K562 (cell line): Measurements from ENCODE around the gene RDM1.

Experiments used
- TF ChIP-seq, protein P1 (sequence below): fragments of 250-450 bp; sonication (Bioruptor Pico); IDR thresholded peaks from 2 replicates; pipeline ENCODE4 v1.5.0; 2020; ENCODE audit warnings: mild to moderate bottlenecking
- TF ChIP-seq, protein P2 (sequence below), 3 experiments: IDR thresholded peaks in 2 of 3; conservative IDR thresholded peaks in 1 of 3; 2 replicates each; pipeline ENCODE4 v1.5.1; 2011 to 2012; ENCODE audit warnings: low read length in 3 of 3, mild to moderate bottlenecking in 3 of 3, control low read depth in 2 of 3, improper control_type of control experiment in 1 of 3, inconsistent platforms in 1 of 3, low read depth in 1 of 3, mixed read lengths in 1 of 3, moderate library complexity in 1 of 3; ENCODE audit not compliant: insufficient read depth in 2 of 3

DNA sequence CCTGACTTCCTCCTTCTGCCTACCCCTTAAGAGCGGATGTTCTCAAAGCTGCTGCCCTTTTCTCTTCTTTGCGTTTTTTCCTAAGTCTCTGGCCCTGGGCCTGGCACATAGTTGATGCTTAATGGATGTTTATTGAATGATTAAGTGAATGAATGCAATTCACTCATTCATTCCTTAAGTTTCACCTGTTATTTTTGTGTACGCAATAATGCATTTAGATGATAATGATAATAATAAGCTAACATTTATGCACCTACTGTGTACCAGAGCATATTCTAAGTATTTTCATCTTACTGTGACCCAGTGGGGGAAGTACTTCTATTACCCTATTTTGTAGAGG is 54.8 kb downstream of the RDM1 start:
- TF ChIP-seq, protein P1, sequence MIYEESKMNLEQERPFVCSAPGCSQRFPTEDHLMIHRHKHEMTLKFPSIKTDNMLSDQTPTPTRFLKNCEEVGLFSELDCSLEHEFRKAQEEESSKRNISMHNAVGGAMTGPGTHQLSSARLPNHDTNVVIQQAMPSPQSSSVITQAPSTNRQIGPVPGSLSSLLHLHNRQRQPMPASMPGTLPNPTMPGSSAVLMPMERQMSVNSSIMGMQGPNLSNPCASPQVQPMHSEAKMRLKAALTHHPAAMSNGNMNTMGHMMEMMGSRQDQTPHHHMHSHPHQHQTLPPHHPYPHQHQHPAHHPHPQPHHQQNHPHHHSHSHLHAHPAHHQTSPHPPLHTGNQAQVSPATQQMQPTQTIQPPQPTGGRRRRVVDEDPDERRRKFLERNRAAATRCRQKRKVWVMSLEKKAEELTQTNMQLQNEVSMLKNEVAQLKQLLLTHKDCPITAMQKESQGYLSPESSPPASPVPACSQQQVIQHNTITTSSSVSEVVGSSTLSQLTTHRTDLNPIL, result no peak
- TF ChIP-seq, protein P2, sequence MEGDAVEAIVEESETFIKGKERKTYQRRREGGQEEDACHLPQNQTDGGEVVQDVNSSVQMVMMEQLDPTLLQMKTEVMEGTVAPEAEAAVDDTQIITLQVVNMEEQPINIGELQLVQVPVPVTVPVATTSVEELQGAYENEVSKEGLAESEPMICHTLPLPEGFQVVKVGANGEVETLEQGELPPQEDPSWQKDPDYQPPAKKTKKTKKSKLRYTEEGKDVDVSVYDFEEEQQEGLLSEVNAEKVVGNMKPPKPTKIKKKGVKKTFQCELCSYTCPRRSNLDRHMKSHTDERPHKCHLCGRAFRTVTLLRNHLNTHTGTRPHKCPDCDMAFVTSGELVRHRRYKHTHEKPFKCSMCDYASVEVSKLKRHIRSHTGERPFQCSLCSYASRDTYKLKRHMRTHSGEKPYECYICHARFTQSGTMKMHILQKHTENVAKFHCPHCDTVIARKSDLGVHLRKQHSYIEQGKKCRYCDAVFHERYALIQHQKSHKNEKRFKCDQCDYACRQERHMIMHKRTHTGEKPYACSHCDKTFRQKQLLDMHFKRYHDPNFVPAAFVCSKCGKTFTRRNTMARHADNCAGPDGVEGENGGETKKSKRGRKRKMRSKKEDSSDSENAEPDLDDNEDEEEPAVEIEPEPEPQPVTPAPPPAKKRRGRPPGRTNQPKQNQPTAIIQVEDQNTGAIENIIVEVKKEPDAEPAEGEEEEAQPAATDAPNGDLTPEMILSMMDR (IDR thresholded peaks at IDR 0.05 in 2 of 3, conservative IDR thresholded peaks at IDR 0.05 in 1 of 3; ENCODE audit: insufficient read depth in 2 of 3, low read depth in 1 of 3, low read length in 3 of 3), result no peak
